GM12875 (cell line): ENCODE results near the gene NRXN2.

Source experiments
- H3K4me3 ChIP-seq: one replicate; pipeline ENCODE4 v1.5.1; 2011; ENCODE audit warnings: low read depth, low read length, control low read depth
- CTCF ChIP-seq: IDR thresholded peaks from 2 replicates; pipeline ENCODE4 v1.5.1; 2011; ENCODE audit warnings: low read depth, mild to moderate bottlenecking, control low read depth, inconsistent platforms, low read length, moderate library complexity, borderline replicate concordance; ENCODE audit not compliant: insufficient read depth

The NRXN2 gene

GRCh38 chr11:64679846-64680245, 43.2 kb downstream of the NRXN2 start:
- H3K4me3 ChIP-seq: no peak overlapping the region
- no peak for TF ChIP-seq CTCF

- no peak for TF ChIP-seq CTCF
- no peak overlapping the region for H3K4me3 ChIP-seq
These were observed 45.5 kb downstream of the NRXN2 start for GRCh38 chr11:64677441-64678023.

- no peak overlapping the region for H3K4me3 ChIP-seq
- no peak for TF ChIP-seq CTCF
These were observed 46.8 kb downstream of the NRXN2 start for GRCh38 chr11:64676261-64676615.

DNA sequence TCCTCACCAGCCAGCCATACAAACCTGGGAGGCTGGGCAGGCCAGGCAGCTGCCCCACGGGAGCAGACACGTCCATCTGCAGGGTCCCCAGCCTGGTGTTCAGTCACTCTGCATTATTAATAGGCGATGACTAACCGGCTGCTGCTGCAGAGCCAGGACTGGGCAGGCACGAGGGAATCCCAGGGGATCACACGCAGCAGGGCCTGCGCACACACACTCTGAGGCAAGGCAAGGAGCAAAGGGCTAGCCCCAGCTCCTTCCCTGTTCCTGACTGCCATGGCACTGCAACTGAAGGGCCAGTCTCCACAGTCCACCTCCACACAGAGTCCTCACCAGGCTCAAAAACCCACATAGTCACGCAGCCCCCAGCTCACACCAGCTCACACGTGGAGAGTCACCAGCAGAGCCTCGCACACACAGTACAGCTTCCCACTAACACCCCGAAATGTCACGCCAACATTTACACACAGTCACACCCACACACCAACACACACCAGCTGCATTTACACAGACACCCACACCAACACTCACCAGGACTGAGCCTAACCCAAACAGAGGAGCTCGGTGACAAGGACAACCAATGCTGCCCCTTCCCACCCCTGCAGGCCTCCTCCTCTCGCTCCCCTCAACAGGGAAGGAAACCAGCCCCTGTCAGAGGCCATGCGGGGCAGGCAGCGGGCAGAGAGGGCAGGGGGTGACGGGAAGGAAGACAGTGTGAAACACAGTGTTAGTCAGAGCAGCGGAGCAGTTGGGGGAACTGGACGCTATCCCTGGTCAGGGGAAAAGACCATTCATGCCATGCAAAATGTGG, 47.3 kb downstream of the NRXN2 start:
- TF ChIP-seq CTCF: no peak
- no peak overlapping the region for H3K4me3 ChIP-seq

DNA sequence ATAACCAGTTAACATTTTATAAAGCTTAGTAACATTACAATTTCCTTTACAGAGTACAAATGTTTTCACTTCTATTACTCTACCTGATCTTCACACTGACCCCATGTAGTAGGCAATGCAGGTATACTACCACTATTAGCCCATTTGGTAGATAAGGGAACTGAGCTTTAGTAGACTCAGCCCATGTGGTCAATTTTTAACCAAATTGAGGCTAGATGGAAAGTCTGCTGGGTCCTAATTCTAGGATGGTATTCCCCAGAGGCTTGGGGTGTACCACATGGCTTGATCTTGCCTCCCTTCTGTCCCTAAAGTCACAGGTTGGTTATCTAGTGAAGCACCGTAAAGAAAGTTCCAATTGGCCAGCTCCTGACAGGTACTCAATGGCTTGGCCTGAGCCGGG, 48.2 kb downstream of the NRXN2 start:
- TF ChIP-seq CTCF: no peak
- H3K4me3 ChIP-seq: no peak overlapping the region

DNA sequence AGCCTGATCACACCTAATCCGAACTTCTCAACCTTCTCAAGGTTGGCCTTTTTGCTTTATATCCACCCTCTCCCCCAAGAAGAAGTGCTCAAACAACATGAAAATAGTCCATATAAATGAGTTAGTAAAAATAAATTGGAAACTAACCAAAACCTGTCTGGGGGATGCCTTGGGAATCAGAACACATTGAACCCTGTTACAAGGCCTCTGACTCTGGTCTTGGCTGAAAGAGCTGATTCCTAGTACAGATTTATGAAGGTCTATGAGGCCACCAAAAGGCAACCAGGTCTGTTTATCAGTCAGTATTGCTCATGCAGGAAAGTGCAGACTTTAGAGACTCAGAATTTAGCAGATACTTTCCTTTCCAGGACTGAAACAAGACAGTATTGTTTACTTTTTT, 49.7 kb downstream of the NRXN2 start:
- TF ChIP-seq CTCF: no peak
- no peak overlapping the region for H3K4me3 ChIP-seq

- TF ChIP-seq CTCF: no peak
These were observed 50.1 kb downstream of the NRXN2 start for GRCh38 chr11:64672875-64673274.

More at GRCh38 chr11:64672875-64673274, 50.1 kb downstream of the NRXN2 start:
- H3K4me3 ChIP-seq: no peak overlapping the region
